A549 (cell line): ENCODE data around the gene SDF4. TPM values are rescaled to one million over a fixed set of nuclear protein-coding genes. Genes with fewer than 3 reads are reported as not detected.

Experiments used
- ATAC-seq, 2 experiments: fragments of 200-7000 bp in 1 of 2; fragments of >200 bp in 1 of 2; cut with Nextera tagmentation in 1 of 2; cut with Tn5 transposase in 1 of 2; 3 replicates each; pipeline versions ENCODE4 v1.8.0 to v1.9.1; 2018 to 2020; ENCODE audit warnings: mild to moderate bottlenecking in 1 of 2, moderate library complexity in 1 of 2
- CTCF ChIA-PET: fragments of 300-600 bp; sonication (Branson Sonifier 250); formaldehyde crosslinking; extraction: SDS; loops from one replicate; lab custom pipeline; 2021; ENCODE audit warnings: antibody characterized with exemption, inconsistent platforms; lab: Yijun Ruan, JAX
- POLR2A ChIA-PET: fragments of 350-600 bp; formaldehyde crosslinking; extraction: SDS; loops from one replicate; lab custom pipeline; 2021; ENCODE audit warnings: antibody characterized with exemption, inconsistent platforms; lab: Yijun Ruan, JAX
- DNase-seq, 2 experiments: peaks; one replicate each; pipeline versions ENCODE4 v3.0.0 to v3.0.0-alpha.2; 2011 to 2016; ENCODE audit warnings: low read depth in 1 of 2, low spot score in 1 of 2
- FAIRE-seq: peaks from 2 replicates; lab custom pipeline; 2011; peaks lifted over from hg19 to GRCh38; lab: Jason Lieb, UNC
- H3K27ac ChIP-seq, 2 experiments: fragments of >200 bp; sonication (Bioruptor Twin); formaldehyde crosslinking; 3 replicates each; pipeline ENCODE4 v1.5.1; 2016 to 2017
- H3K4me1 ChIP-seq: fragments of >200 bp; sonication (Bioruptor Twin); formaldehyde crosslinking; 3 replicates; pipeline ENCODE4 v1.6.1; 2016
- H3K4me2 ChIP-seq: fragments of >200 bp; sonication (Bioruptor Twin); formaldehyde crosslinking; 3 replicates; pipeline ENCODE4 v1.6.1; 2016
- H3K4me3 ChIP-seq: fragments of >200 bp; sonication (Bioruptor Twin); formaldehyde crosslinking; 3 replicates; pipeline ENCODE4 v1.5.1; 2016
- H3K9me3 ChIP-seq: fragments of >200 bp; sonication (Bioruptor Twin); formaldehyde crosslinking; 3 replicates; pipeline ENCODE4 v1.6.1; 2016
- CBX2 ChIP-seq: fragments of 200-600 bp; sonication (generic); IDR thresholded peaks from 2 replicates; pipeline ENCODE4 v1.6.1; 2016; ENCODE audit warnings: low read depth, mild to moderate bottlenecking, borderline replicate concordance
- CEBPB ChIP-seq, 2 experiments: fragments of >200 bp in 1 of 2; sonication (Bioruptor Twin) in 1 of 2; formaldehyde crosslinking in 1 of 2; IDR thresholded peaks; 2 replicates each; pipeline ENCODE4 v1.6.1; 2012 to 2016
- CHD2 ChIP-seq: fragments of 150-350 bp; IDR thresholded peaks from 2 replicates; pipeline ENCODE4 v1.6.1; 2014; ENCODE audit warnings: low read length; ENCODE audit not compliant: partially characterized antibody
- EHF ChIP-seq: fragments of 250-450 bp; sonication (Bioruptor Pico); IDR thresholded peaks from 2 replicates; pipeline ENCODE4 v1.5.0; 2020; ENCODE audit warnings: mild to moderate bottlenecking
- EHMT2 ChIP-seq: fragments of 200-600 bp; sonication (generic); IDR thresholded peaks from 2 replicates; pipeline ENCODE4 v1.6.1; 2016; ENCODE audit warnings: antibody characterized with exemption, low read depth, mild to moderate bottlenecking, moderate library complexity
- FOSL2 ChIP-seq, 2 experiments: fragments of 450-650 bp in 1 of 2; fragments of >200 bp in 1 of 2; sonication (Bioruptor Twin) in 1 of 2; formaldehyde crosslinking; IDR thresholded peaks; 2 replicates each; pipeline versions ENCODE4 v1.5.0 to v1.6.1; 2016 to 2020; ENCODE audit warnings: mild to moderate bottlenecking in 1 of 2, moderate library complexity in 1 of 2
- GATA3 ChIP-seq: IDR thresholded peaks from 2 replicates; pipeline ENCODE4 v1.6.1; 2012; ENCODE audit warnings: borderline replicate concordance
- HDAC2 ChIP-seq: fragments of 200-600 bp; sonication (generic); IDR thresholded peaks from 2 replicates; pipeline ENCODE4 v1.6.1; 2016
- JUNB ChIP-seq: fragments of >200 bp; sonication (Bioruptor Twin); formaldehyde crosslinking; IDR thresholded peaks from 2 replicates; pipeline ENCODE4 v1.6.1; 2016
- KDM1A ChIP-seq: fragments of 200-600 bp; sonication (generic); IDR thresholded peaks from 2 replicates; pipeline ENCODE4 v1.6.1; 2016; ENCODE audit warnings: low read depth, mild to moderate bottlenecking
- KDM5A ChIP-seq: fragments of 200-600 bp; sonication (generic); IDR thresholded peaks from 2 replicates; pipeline ENCODE4 v1.6.1; 2016; ENCODE audit warnings: antibody characterized with exemption, mild to moderate bottlenecking
- MAZ ChIP-seq: fragments of 150-350 bp; IDR thresholded peaks from 2 replicates; pipeline ENCODE4 v1.6.1; 2014; ENCODE audit warnings: antibody characterized with exemption, low read depth, low read length, borderline replicate concordance
- NPAS2 ChIP-seq: fragments of 250-450 bp; sonication (Bioruptor Pico); IDR thresholded peaks from 2 replicates; pipeline ENCODE4 v1.8.0; 2022; ENCODE audit warnings: mild to moderate bottlenecking, moderate library complexity, borderline replicate concordance
- POLR2A ChIP-seq: IDR thresholded peaks from 2 replicates; pipeline ENCODE4 v1.6.1; 2012; ENCODE audit warnings: mild to moderate bottlenecking, low read length
- RCOR1 ChIP-seq: fragments of 150-350 bp; IDR thresholded peaks from 2 replicates; pipeline ENCODE4 v1.6.1; 2014; ENCODE audit warnings: antibody characterized with exemption, low read length, low read depth
- RNF2 ChIP-seq: fragments of 200-600 bp; sonication (generic); IDR thresholded peaks from 2 replicates; pipeline ENCODE4 v1.6.1; 2016; ENCODE audit warnings: low read depth, mild to moderate bottlenecking, antibody characterized with exemption, moderate library complexity, borderline replicate concordance
- SMC3 ChIP-seq: fragments of >200 bp; sonication (Bioruptor Twin); formaldehyde crosslinking; IDR thresholded peaks from 3 replicates; pipeline ENCODE4 v1.6.1; 2018; ENCODE audit warnings: inconsistent platforms
- SREBF2 ChIP-seq: fragments of 450-650 bp; IDR thresholded peaks from 2 replicates; pipeline ENCODE4 v1.6.1; 2014; ENCODE audit warnings: mild to moderate bottlenecking, moderate library complexity
- TFCP2L1 ChIP-seq: fragments of 250-450 bp; sonication (Bioruptor Pico); IDR thresholded peaks from 2 replicates; pipeline ENCODE4 v1.5.0; 2021; ENCODE audit warnings: mild to moderate bottlenecking
- ZC3H11A ChIP-seq: fragments of 450-650 bp; IDR thresholded peaks from 2 replicates; pipeline ENCODE4 v1.6.1; 2014; ENCODE audit warnings: antibody characterized with exemption, mild to moderate bottlenecking
- ZNF302 ChIP-seq: fragments of 250-450 bp; sonication (Bioruptor Pico); IDR thresholded peaks from 2 replicates; pipeline ENCODE4 v1.9.0; 2021; ENCODE audit warnings: inconsistent platforms, mild to moderate bottlenecking, moderate library complexity
- WGBS: methylation state at CpG from one replicate; pipeline ENCODE4 v1.1.6; 2017; ENCODE audit errors: missing lambda C conversion rate; 5-methylcytosine and 5-hydroxymethylcytosine counted together
- polyA plus RNA-seq, 4 experiments: library from polyadenylated mRNA; depleted of rRNA in 3 of 4; stranded (reverse); fragments of >200 nt; fragmentation: RNase III in 1 of 4; extraction: RNeasy Plus Mini Kit Qiagen cat#74134 plus additional on column Dnase treatment in 1 of 4; gene quantifications; 2 replicates in 3 of 4; 3 replicates in 1 of 4; pipeline ENCODE4 v1.2.3, GENCODE V29; 2011 to 2017
- TF ChIP-seq, protein P1 (sequence below): IDR thresholded peaks from 2 replicates; pipeline ENCODE4 v1.6.1; 2012
- TF ChIP-seq, protein P2 (sequence below): fragments of 200-600 bp; sonication (generic); IDR thresholded peaks from 2 replicates; pipeline ENCODE4 v1.6.1; 2016; ENCODE audit warnings: antibody characterized with exemption, mild to moderate bottlenecking, moderate library complexity
- TF ChIP-seq, protein P3 (sequence below): IDR thresholded peaks from 2 replicates; pipeline ENCODE4 v1.6.1; 2012; ENCODE audit warnings: low read depth, borderline replicate concordance
- TF ChIP-seq, protein P4 (sequence below): fragments of 250-450 bp; sonication (Bioruptor Pico); IDR thresholded peaks from 2 replicates; pipeline ENCODE4 v1.5.0; 2020; ENCODE audit warnings: low read depth, mild to moderate bottlenecking, moderate library complexity
- TF ChIP-seq, protein P5 (sequence below): fragments of >200 bp; sonication (Bioruptor Twin); formaldehyde crosslinking; IDR thresholded peaks from 3 replicates; pipeline ENCODE4 v1.5.1; 2016

The SDF4 gene
- polyA plus RNA-seq, 2 of the 4 experiments (the other 2 are of a cell fraction) = 58.3 to 97.4 TPM

DNA sequence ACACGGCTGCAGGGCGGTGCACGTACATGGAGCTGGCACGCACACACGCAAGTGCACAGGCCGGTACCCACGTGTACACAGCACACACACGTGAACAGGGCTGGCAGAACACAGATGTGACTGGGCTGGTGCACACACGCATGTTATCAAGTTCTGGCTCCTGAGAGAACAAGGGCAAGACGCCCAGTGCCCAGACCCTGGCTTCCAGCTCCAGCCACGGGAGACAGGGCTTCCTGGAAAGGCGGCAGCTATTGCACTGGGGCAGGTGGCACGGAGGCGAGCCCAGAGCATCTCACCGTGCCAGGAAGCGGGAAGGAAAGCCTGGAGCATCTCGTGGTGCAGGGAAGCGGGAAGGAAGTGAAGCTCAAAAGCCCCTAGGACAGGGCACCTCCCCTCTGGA lies 5.9 kb downstream of the SDF4 start:
- Histone ChIP-seq H3K4me2 (no peak overlapping the region), H3K9me3 (no peaks in the 10 kb centered on the region), H3K27ac (no peak overlapping the region), H3K4me3 (no peak overlapping the region), H3K4me1 (peaks cover 8% of the 10 kb centered on the region; the same call in 1 of the 3 replicates)
- DNase-seq (no peak), ATAC-seq (no peak), FAIRE-seq (no peak)
- ChIA-PET CTCF (interaction anchor here (1.3 to 4.2 kb wide), 3 partner anchors 66 to 108 kb away, joined by 3 to 31 read pairs (median 3); no protein-coding TSS in a partner anchor), POLR2A (no interaction called here)
- no peak for TF ChIP-seq RCOR1
- TF ChIP-seq KDM1A = no peak
- TF ChIP-seq MAZ = no peak
- WGBS = 95% methylated on average over 17 of the region's 18 CpGs

DNA sequence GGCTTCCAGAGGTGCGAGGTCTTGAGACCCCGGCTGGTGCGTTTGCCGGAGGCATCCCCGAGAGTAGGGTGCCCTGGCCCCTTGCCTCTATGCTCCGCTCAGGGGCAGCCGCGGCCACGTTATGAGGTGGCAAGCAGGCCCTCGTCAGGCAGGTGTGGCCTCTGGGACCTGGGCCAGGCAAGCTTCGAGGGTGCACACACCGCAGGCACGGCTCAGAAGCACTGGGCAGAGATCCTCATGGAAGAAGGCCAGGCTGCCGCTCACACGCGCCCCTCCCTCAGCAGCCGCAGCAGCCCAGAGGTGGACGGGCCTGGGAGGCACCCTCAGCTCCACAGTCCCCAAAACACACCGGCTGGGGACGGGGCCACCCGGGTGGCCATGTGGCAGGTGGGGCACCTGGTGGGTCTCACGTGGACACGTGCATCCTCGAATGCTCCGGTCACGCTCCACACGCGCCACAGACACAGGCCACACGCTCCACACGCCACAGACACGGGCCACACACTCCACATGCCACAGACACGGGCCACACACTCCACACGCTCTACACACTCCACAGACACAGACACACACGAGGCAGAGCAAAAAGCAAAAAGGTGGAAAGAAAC lies 6.5 kb downstream of the SDF4 start:
- Histone ChIP-seq H3K27ac (no peak overlapping the region), H3K4me3 (no peak overlapping the region), H3K9me3 (no peaks in the 10 kb centered on the region), H3K4me2 (no peak overlapping the region)
- 94% methylated on average over 20 of the region's 34 CpGs for WGBS
- ATAC-seq (no peak), FAIRE-seq (no peak)
- CTCF ChIA-PET = interaction anchor here (1.0 to 4.2 kb wide), 4 partner anchors 25 to 107 kb away, joined by 3 to 31 read pairs (median 3); no protein-coding TSS in a partner anchor
- TF ChIP-seq EHF (CRISPR knock-in tag) (no peak), TFCP2L1 (CRISPR knock-in tag) (no peak), HDAC2 (no peak), SREBF2 (no peak), CBX2 (no peak), GATA3 (no peak), KDM5A (no peak), SMC3 (no peak), ZC3H11A (no peak), ZNF302 (CRISPR knock-in tag) (no peak)
- TF ChIP-seq, protein P1, sequence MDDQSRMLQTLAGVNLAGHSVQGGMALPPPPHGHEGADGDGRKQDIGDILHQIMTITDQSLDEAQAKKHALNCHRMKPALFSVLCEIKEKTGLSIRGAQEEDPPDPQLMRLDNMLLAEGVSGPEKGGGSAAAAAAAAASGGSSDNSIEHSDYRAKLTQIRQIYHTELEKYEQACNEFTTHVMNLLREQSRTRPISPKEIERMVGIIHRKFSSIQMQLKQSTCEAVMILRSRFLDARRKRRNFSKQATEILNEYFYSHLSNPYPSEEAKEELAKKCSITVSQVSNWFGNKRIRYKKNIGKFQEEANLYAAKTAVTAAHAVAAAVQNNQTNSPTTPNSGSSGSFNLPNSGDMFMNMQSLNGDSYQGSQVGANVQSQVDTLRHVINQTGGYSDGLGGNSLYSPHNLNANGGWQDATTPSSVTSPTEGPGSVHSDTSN = no peak
- TF ChIP-seq, protein P2, sequence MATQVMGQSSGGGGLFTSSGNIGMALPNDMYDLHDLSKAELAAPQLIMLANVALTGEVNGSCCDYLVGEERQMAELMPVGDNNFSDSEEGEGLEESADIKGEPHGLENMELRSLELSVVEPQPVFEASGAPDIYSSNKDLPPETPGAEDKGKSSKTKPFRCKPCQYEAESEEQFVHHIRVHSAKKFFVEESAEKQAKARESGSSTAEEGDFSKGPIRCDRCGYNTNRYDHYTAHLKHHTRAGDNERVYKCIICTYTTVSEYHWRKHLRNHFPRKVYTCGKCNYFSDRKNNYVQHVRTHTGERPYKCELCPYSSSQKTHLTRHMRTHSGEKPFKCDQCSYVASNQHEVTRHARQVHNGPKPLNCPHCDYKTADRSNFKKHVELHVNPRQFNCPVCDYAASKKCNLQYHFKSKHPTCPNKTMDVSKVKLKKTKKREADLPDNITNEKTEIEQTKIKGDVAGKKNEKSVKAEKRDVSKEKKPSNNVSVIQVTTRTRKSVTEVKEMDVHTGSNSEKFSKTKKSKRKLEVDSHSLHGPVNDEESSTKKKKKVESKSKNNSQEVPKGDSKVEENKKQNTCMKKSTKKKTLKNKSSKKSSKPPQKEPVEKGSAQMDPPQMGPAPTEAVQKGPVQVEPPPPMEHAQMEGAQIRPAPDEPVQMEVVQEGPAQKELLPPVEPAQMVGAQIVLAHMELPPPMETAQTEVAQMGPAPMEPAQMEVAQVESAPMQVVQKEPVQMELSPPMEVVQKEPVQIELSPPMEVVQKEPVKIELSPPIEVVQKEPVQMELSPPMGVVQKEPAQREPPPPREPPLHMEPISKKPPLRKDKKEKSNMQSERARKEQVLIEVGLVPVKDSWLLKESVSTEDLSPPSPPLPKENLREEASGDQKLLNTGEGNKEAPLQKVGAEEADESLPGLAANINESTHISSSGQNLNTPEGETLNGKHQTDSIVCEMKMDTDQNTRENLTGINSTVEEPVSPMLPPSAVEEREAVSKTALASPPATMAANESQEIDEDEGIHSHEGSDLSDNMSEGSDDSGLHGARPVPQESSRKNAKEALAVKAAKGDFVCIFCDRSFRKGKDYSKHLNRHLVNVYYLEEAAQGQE = no peak
- TF ChIP-seq, all 56 proteins: peak for 0
- no peak for DNase-seq
- H3K4me1 ChIP-seq = peaks cover 4% of the 10 kb centered on the region; the same call in 1 of the 3 replicates
- POLR2A ChIA-PET = no interaction called here

DNA sequence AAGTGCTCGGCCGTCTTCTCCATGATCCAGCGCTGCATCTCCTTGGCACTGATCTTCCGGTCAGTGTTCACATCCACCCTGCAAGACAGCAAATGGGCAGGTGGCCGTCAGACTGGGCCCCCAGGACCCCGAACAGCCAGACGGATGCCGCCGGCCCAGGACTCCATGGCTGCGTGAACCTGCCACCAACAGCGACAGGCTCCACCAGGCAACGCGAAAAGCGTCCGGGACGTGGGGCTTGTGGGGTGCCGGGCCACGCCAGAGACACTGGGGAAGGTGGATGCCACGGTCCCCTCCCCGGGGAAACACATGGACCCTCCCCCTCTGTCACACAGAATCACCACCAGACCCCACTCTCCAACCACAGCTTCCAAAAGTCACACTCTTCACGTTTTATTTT lies 7.9 kb downstream of the SDF4 start:
- Histone ChIP-seq H3K4me3 (no peak overlapping the region), H3K4me2 (no peak overlapping the region), H3K9me3 (no peaks in the 10 kb centered on the region), H3K27ac (no peak overlapping the region), H3K4me1 (no peaks in the 10 kb centered on the region)
- CTCF ChIA-PET = interaction anchor here (1.7 to 4.2 kb wide), 2 partner anchors 101 to 102 kb away, joined by 4 to 31 read pairs; no protein-coding TSS in a partner anchor
- FAIRE-seq (no peak), DNase-seq (no peak), ATAC-seq (no peak)
- TF ChIP-seq FOSL2 (IDR thresholded peaks at IDR 0.05) = no peak
- no peak for TF ChIP-seq FOSL2 (CRISPR knock-in tag; IDR thresholded peaks at IDR 0.05)
- no peak for TF ChIP-seq JUNB
- TF ChIP-seq POLR2A = no peak
- TF ChIP-seq CHD2 = no peak
- TF ChIP-seq, protein P3, sequence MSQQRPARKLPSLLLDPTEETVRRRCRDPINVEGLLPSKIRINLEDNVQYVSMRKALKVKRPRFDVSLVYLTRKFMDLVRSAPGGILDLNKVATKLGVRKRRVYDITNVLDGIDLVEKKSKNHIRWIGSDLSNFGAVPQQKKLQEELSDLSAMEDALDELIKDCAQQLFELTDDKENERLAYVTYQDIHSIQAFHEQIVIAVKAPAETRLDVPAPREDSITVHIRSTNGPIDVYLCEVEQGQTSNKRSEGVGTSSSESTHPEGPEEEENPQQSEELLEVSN = no peak
- TF ChIP-seq GATA3 = no peak
- no peak for TF ChIP-seq EHF (CRISPR knock-in tag)
- TF ChIP-seq CEBPB (IDR thresholded peaks at IDR 0.05) = no peak
- TF ChIP-seq, protein P4, sequence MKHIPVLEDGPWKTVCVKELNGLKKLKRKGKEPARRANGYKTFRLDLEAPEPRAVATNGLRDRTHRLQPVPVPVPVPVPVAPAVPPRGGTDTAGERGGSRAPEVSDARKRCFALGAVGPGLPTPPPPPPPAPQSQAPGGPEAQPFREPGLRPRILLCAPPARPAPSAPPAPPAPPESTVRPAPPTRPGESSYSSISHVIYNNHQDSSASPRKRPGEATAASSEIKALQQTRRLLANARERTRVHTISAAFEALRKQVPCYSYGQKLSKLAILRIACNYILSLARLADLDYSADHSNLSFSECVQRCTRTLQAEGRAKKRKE (CRISPR knock-in tag) = no peak
- TF ChIP-seq, protein P5, sequence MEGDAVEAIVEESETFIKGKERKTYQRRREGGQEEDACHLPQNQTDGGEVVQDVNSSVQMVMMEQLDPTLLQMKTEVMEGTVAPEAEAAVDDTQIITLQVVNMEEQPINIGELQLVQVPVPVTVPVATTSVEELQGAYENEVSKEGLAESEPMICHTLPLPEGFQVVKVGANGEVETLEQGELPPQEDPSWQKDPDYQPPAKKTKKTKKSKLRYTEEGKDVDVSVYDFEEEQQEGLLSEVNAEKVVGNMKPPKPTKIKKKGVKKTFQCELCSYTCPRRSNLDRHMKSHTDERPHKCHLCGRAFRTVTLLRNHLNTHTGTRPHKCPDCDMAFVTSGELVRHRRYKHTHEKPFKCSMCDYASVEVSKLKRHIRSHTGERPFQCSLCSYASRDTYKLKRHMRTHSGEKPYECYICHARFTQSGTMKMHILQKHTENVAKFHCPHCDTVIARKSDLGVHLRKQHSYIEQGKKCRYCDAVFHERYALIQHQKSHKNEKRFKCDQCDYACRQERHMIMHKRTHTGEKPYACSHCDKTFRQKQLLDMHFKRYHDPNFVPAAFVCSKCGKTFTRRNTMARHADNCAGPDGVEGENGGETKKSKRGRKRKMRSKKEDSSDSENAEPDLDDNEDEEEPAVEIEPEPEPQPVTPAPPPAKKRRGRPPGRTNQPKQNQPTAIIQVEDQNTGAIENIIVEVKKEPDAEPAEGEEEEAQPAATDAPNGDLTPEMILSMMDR = no peak
- TF ChIP-seq EHMT2 = no peak
- no peak for TF ChIP-seq KDM1A
- TF ChIP-seq RNF2 = no peak
- TF ChIP-seq NPAS2 (CRISPR knock-in tag) = no peak
- WGBS = 91% methylated on average over 8 of the region's 21 CpGs
- POLR2A ChIA-PET = no interaction called here
